Measurements from ENCODE around the gene ARIH1.

GRCh38 chr15:72545156-72545555 is 71.0 kb downstream of the ARIH1 start:
- no peak for TF ChIP-seq CTBP1 (IDR thresholded peaks at IDR 0.05; ENCODE audit: borderline replicate concordance)
- no peak for TF ChIP-seq ELF4 (IDR thresholded peaks at IDR 0.05)
- no peak for TF ChIP-seq SP1 (IDR thresholded peaks at IDR 0.05)
- TF ChIP-seq SUZ12 (IDR thresholded peaks at IDR 0.05), result no peak
- no peak for TF ChIP-seq FOXA1 (IDR thresholded peaks at IDR 0.05)
